ENCODE data around the gene CALCOCO1. TPM values are rescaled to one million over a fixed set of nuclear protein-coding genes. Genes with fewer than 3 reads are reported as not detected.
"Not testable (repeated sequence)": the region's sequence is repeated elsewhere in the genome, so short reads cannot be mapped to it uniquely, and the experiment has no call there.

CALCOCO1 gene
- total RNA-seq, 1 donor from 2014 or later, result 212 TPM

DNA sequence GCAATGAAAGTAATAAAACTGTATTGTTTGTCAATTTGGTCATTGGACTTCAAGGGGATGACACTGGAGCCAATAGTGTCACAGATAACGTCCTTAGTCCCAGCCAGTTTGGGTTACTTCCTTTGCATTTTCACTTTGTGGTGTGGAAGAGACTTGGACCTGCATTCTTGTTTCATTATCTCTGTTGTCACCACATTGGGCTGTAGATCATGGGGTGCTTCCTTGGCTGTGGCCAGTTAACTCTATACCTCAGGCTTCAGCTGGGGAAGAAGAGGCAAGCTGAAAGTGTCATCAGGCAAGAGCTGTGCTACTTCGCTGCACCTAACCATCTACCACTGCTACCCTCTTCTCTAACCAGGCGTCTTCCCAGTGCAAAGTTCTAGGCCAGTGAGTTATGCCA lies 39.6 kb upstream of the CALCOCO1 start:
- no peak for ATAC-seq
- no peak overlapping the region for H3K4me3 ChIP-seq
- TF ChIP-seq, protein P1, sequence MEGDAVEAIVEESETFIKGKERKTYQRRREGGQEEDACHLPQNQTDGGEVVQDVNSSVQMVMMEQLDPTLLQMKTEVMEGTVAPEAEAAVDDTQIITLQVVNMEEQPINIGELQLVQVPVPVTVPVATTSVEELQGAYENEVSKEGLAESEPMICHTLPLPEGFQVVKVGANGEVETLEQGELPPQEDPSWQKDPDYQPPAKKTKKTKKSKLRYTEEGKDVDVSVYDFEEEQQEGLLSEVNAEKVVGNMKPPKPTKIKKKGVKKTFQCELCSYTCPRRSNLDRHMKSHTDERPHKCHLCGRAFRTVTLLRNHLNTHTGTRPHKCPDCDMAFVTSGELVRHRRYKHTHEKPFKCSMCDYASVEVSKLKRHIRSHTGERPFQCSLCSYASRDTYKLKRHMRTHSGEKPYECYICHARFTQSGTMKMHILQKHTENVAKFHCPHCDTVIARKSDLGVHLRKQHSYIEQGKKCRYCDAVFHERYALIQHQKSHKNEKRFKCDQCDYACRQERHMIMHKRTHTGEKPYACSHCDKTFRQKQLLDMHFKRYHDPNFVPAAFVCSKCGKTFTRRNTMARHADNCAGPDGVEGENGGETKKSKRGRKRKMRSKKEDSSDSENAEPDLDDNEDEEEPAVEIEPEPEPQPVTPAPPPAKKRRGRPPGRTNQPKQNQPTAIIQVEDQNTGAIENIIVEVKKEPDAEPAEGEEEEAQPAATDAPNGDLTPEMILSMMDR (IDR thresholded peaks at IDR 0.05), result no peak
- H3K4me1 ChIP-seq, result no peaks in the 10 kb centered on the region
- H3K27ac ChIP-seq, result no peak overlapping the region
- DNase-seq, result no peak
- no peaks in the 10 kb centered on the region for H3K9me3 ChIP-seq
- peaks cover 46% of the 10 kb centered on the region for H3K27me3 ChIP-seq (ENCODE audit: low read depth)
- intact Hi-C loops (cut with DNase I), result no loop called here
- no peaks in the 10 kb centered on the region for H3K36me3 ChIP-seq

DNA sequence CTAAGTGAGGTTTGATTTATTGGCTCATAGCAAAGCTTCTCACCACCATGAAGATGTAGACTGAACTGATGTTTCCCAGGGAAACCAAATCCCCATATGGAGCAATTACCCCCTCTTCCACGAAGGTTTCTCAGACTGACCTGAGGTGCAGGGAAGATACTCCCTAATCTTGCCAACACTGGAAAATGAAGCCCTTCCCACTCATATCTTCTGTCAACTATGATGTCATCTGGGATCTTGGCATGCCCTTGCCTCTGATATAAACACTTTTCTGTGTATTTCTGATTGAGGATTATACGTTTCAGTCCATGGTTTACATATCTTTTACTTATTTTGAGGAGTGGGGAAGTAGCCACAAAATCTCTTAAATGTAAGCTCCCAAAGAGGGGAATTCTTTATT lies 38.6 kb upstream of the CALCOCO1 start:
- Histone ChIP-seq H3K27ac (no peak overlapping the region), H3K4me3 (no peak overlapping the region), H3K4me1 (no peaks in the 10 kb centered on the region), H3K27me3 (ENCODE audit: low read depth) (peaks cover 48% of the 10 kb centered on the region), H3K36me3 (no peaks in the 10 kb centered on the region), H3K9me3 (no peaks in the 10 kb centered on the region)
- TF ChIP-seq, protein P1 (IDR thresholded peaks at IDR 0.05), result no peak
- DNase-seq, result no peak
- intact Hi-C loops (cut with DNase I), result no loop called here
- no peak for ATAC-seq

DNA sequence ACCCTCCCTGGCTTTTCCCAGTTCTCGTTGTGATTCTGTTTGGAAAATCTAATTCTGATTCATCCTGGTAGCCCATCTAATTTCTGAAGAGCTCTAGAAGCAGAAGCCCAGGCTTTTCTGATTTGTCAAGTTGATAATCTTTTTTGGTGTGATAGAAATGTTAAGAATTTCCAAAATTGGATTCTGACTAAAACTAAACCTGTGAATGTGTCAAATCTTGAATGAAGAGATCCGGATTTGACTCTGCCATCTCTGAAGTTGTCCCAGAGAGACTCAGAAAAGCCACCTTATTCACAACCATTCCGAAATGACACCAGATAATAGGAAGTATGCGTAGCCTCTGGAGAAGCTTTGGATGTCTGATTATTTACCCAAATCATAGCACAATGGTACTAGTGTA lies 37.4 kb upstream of the CALCOCO1 start:
- no peaks in the 10 kb centered on the region for H3K36me3 ChIP-seq
- H3K4me3 ChIP-seq, result no peak overlapping the region
- peaks cover 55% of the 10 kb centered on the region for H3K27me3 ChIP-seq (ENCODE audit: low read depth)
- H3K9me3 ChIP-seq, result no peaks in the 10 kb centered on the region
- no peak overlapping the region for H3K27ac ChIP-seq
- DNase-seq (no peak), ATAC-seq (no peak)
- TF ChIP-seq, protein P1 (IDR thresholded peaks at IDR 0.05), result no peak
- H3K4me1 ChIP-seq, result no peaks in the 10 kb centered on the region
- intact Hi-C loops (cut with DNase I), result no loop called here

DNA sequence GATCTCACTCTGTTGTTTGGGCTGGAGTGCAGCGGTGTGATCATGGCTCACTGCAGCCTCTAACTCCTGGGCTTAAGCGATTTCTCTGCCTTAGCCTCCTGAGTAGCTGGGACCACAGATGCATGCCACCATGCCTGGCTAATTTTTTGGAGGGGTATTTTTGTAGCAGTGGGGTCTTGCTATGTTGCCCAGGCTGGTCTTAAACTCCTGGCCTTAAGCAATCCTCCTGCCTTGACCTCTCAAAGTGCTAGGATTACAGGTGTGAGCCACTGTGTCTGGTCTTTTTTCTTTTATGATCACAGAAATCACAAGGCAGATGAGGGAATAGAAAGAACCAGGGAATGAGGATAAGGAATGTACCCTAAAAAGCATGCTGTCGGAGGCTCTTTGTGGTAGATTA lies 35.5 kb upstream of the CALCOCO1 start:
- intact Hi-C loops (cut with DNase I); H3K4me1 ChIP-seq; H3K27ac ChIP-seq; H3K4me3 ChIP-seq; H3K9me3 ChIP-seq; H3K36me3 ChIP-seq; ATAC-seq; DNase-seq: not testable (repeated sequence)
- H3K27me3 ChIP-seq (ENCODE audit: low read depth), result peaks cover 56% of the 10 kb centered on the region

DNA sequence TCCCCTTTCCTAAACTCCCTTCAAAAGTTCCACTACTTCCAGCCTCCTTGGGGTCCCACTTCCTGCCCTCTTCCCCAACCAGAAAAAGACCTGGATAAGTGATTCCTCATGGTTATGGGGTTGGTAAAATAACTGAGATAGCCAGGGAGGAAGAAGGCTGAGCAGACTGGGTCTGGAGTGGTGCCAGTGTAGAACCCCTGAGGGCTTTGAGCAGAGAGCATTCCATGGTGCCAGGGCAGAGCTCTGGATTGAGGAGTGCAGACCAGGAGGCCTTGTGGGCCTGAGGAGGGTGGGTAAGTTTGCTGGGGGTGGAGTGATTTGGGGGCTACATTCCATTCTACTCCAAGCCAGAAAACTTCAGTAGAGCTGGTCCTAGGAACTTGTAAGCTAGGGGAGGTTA lies 34.1 kb upstream of the CALCOCO1 start:
- ATAC-seq, result no peak
- no peaks in the 10 kb centered on the region for H3K36me3 ChIP-seq
- H3K27ac ChIP-seq, result no peak overlapping the region
- peaks cover 46% of the 10 kb centered on the region for H3K27me3 ChIP-seq (ENCODE audit: low read depth)
- no peak for DNase-seq
- no peaks in the 10 kb centered on the region for H3K4me1 ChIP-seq
- H3K9me3 ChIP-seq, result no peaks in the 10 kb centered on the region
- H3K4me3 ChIP-seq, result no peak overlapping the region
- intact Hi-C loops (cut with DNase I), result no loop called here
- TF ChIP-seq, protein P1 (IDR thresholded peaks at IDR 0.05), result no peak

DNA sequence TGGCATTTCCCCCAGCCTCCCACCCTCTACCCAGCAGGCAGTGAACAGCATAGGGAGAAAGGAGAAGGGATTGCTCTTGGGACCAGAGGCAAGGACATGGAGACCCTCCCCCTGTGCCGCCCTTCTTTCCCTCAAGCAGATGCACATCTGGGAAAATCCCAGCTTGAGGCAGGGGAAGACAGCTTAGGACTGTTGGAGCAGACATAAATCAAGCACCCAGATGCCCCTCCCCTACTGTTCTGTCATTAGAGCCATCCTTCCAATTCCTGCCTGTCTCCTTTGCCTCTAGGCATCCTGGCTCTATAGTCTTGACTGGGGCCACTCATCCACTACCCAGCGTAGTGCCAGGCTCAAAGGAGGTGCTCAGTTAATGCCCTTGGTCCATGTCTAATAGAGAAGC lies 32.0 kb upstream of the CALCOCO1 start:
- DNase-seq (no peak), ATAC-seq (no peak)
- H3K27ac ChIP-seq, result no peak overlapping the region
- no peak overlapping the region for H3K4me3 ChIP-seq
- TF ChIP-seq, protein P1 (IDR thresholded peaks at IDR 0.05), result no peak
- H3K4me1 ChIP-seq, result peaks cover 8% of the 10 kb centered on the region
- H3K27me3 ChIP-seq (ENCODE audit: low read depth), result peaks cover 39% of the 10 kb centered on the region
- no peaks in the 10 kb centered on the region for H3K36me3 ChIP-seq
- no peaks in the 10 kb centered on the region for H3K9me3 ChIP-seq
- intact Hi-C loops (cut with DNase I), result no loop called here
